ENCODE measurements around the gene BMP6.

BMP6 gene

GRCh38 chr6:7725849-7726415 lies at the start of gene BMP6:
Gene BMP6, plus strand, starts transcription at chr6:7726099. Its CDS starts 857 bp downstream, at chr6:7726956.
- peak; percentile 25 to 74 for DNase-seq (ENCODE audit: low spot score in 2 of 2)
- H3K27ac Mint-ChIP-seq = no peak within 1 kb of the TSS
- H3K4me1 Mint-ChIP-seq = peaks cover 17% of the 10 kb centered on the region
- ATAC-seq = peak; percentile 77
- H3K4me3 Mint-ChIP-seq = peak within 1 kb of the TSS; percentile 69
- no peaks in the 10 kb centered on the region for H3K9me3 Mint-ChIP-seq
- H3K36me3 Mint-ChIP-seq = no peaks in the 10 kb centered on the region

- Mint-ChIP-seq H3K4me1 (no peaks in the 10 kb centered on the region), H3K9me3 (no peaks in the 10 kb centered on the region)
These were observed 48.7 kb upstream of the BMP6 start for GRCh38 chr6:7677229-7677628.

GRCh38 chr6:7680393-7681075 lies 45.4 kb upstream of the BMP6 start:
- Mint-ChIP-seq H3K27ac (no peak overlapping the region), H3K4me1 (no peaks in the 10 kb centered on the region), H3K4me3 (no peak overlapping the region), H3K36me3 (no peaks in the 10 kb centered on the region), H3K9me3 (no peaks in the 10 kb centered on the region)
- ATAC-seq (no peak), DNase-seq (ENCODE audit: low spot score in 2 of 2) (no peak)

More at GRCh38 chr6:7677229-7677628, 48.7 kb upstream of the BMP6 start:
- H3K36me3 Mint-ChIP-seq = no peaks in the 10 kb centered on the region
- no peak overlapping the region for H3K27ac Mint-ChIP-seq
- H3K4me3 Mint-ChIP-seq = no peak overlapping the region
- ATAC-seq (no peak), DNase-seq (ENCODE audit: low spot score in 2 of 2) (no peak)

GRCh38 chr6:7681449-7681848 lies 44.5 kb upstream of the BMP6 start:
- Mint-ChIP-seq H3K4me3 (no peak overlapping the region), H3K27ac (no peak overlapping the region), H3K36me3 (no peaks in the 10 kb centered on the region), H3K9me3 (no peaks in the 10 kb centered on the region), H3K4me1 (no peaks in the 10 kb centered on the region)
- no peak for DNase-seq (ENCODE audit: low spot score in 2 of 2)
- no peak for ATAC-seq

- DNase-seq (ENCODE audit: low spot score in 2 of 2) = no peak
- Mint-ChIP-seq H3K27ac (no peak overlapping the region), H3K4me3 (no peak overlapping the region), H3K36me3 (no peaks in the 10 kb centered on the region), H3K9me3 (no peaks in the 10 kb centered on the region), H3K4me1 (no peaks in the 10 kb centered on the region)
- ATAC-seq = no peak
These were observed 41.8 kb upstream of the BMP6 start for GRCh38 chr6:7684076-7684475.

GRCh38 chr6:7684843-7685242 lies 41.1 kb upstream of the BMP6 start:
- Mint-ChIP-seq H3K27ac (no peak overlapping the region), H3K9me3 (no peaks in the 10 kb centered on the region), H3K4me1 (no peaks in the 10 kb centered on the region), H3K4me3 (no peak overlapping the region), H3K36me3 (no peaks in the 10 kb centered on the region)
- DNase-seq (ENCODE audit: low spot score in 2 of 2) = no peak
- ATAC-seq = no peak

- ATAC-seq = no peak
- Mint-ChIP-seq H3K36me3 (no peaks in the 10 kb centered on the region), H3K27ac (no peak overlapping the region)
These were observed 40.6 kb upstream of the BMP6 start for GRCh38 chr6:7685276-7685675.

GRCh38 chr6:7687145-7688111 lies 38.5 kb upstream of the BMP6 start:
- DNase-seq (ENCODE audit: low spot score in 2 of 2) = no peak
- no peak for ATAC-seq

More at GRCh38 chr6:7685276-7685675, 40.6 kb upstream of the BMP6 start:
- Mint-ChIP-seq H3K4me3 (no peak overlapping the region), H3K9me3 (no peaks in the 10 kb centered on the region), H3K4me1 (no peaks in the 10 kb centered on the region)
- DNase-seq (ENCODE audit: low spot score in 2 of 2) = no peak

GRCh38 chr6:7691021-7691420 lies 34.9 kb upstream of the BMP6 start:
- H3K36me3 Mint-ChIP-seq = no peaks in the 10 kb centered on the region
- ATAC-seq = no peak

More at GRCh38 chr6:7687145-7688111, 38.5 kb upstream of the BMP6 start:
- Mint-ChIP-seq H3K36me3 (no peaks in the 10 kb centered on the region), H3K27ac (no peak overlapping the region), H3K9me3 (no peaks in the 10 kb centered on the region), H3K4me3 (no peak overlapping the region), H3K4me1 (no peaks in the 10 kb centered on the region)

GRCh38 chr6:7691675-7692452 lies 34.0 kb upstream of the BMP6 start:
- Mint-ChIP-seq H3K4me1 (no peaks in the 10 kb centered on the region), H3K27ac (no peak overlapping the region), H3K9me3 (no peaks in the 10 kb centered on the region), H3K4me3 (no peak overlapping the region), H3K36me3 (no peaks in the 10 kb centered on the region)
- ATAC-seq (peak; percentile 80), DNase-seq (ENCODE audit: low spot score in 2 of 2) (no peak)

More at GRCh38 chr6:7691021-7691420, 34.9 kb upstream of the BMP6 start:
- Mint-ChIP-seq H3K9me3 (no peaks in the 10 kb centered on the region), H3K4me3 (no peak overlapping the region), H3K4me1 (no peaks in the 10 kb centered on the region), H3K27ac (no peak overlapping the region)
- no peak for DNase-seq (ENCODE audit: low spot score in 2 of 2)

- Mint-ChIP-seq H3K27ac (no peak overlapping the region), H3K4me3 (no peak overlapping the region), H3K36me3 (no peaks in the 10 kb centered on the region), H3K4me1 (no peaks in the 10 kb centered on the region), H3K9me3 (no peaks in the 10 kb centered on the region)
- DNase-seq (ENCODE audit: low spot score in 2 of 2) (no peak), ATAC-seq (no peak)
These were observed 33.5 kb upstream of the BMP6 start for GRCh38 chr6:7692453-7692784.

- Mint-ChIP-seq H3K4me1 (no peaks in the 10 kb centered on the region), H3K9me3 (no peaks in the 10 kb centered on the region), H3K36me3 (no peaks in the 10 kb centered on the region), H3K4me3 (no peak overlapping the region), H3K27ac (no peak overlapping the region)
- ATAC-seq = no peak
- no peak for DNase-seq (ENCODE audit: low spot score in 2 of 2)
These were observed 32.1 kb upstream of the BMP6 start for GRCh38 chr6:7693827-7694226.

GRCh38 chr6:7696061-7696460 lies 29.8 kb upstream of the BMP6 start:
- Mint-ChIP-seq H3K27ac (no peak overlapping the region), H3K36me3 (no peaks in the 10 kb centered on the region), H3K4me3 (no peak overlapping the region)

GRCh38 chr6:7697432-7697819 lies 28.5 kb upstream of the BMP6 start:
- ATAC-seq (no peak), DNase-seq (ENCODE audit: low spot score in 2 of 2) (no peak)
- H3K27ac Mint-ChIP-seq = no peak overlapping the region
- H3K36me3 Mint-ChIP-seq = no peaks in the 10 kb centered on the region
- H3K4me1 Mint-ChIP-seq = no peaks in the 10 kb centered on the region
- H3K4me3 Mint-ChIP-seq = no peak overlapping the region
- no peaks in the 10 kb centered on the region for H3K9me3 Mint-ChIP-seq

More at GRCh38 chr6:7696061-7696460, 29.8 kb upstream of the BMP6 start:
- DNase-seq (ENCODE audit: low spot score in 2 of 2) (no peak), ATAC-seq (no peak)
- no peaks in the 10 kb centered on the region for H3K9me3 Mint-ChIP-seq
- no peaks in the 10 kb centered on the region for H3K4me1 Mint-ChIP-seq
